Liver (tissue), 9 donors: Measurements from ENCODE around the gene AGBL4. TPM values are rescaled to one million over a fixed set of nuclear protein-coding genes. Genes with fewer than 3 reads are reported as not detected.

ENCODE experiments used
- DNase-seq: peaks from one replicate; pipeline ENCODE4 v3.0.0-alpha.2; 2017; ENCODE audit warnings: low spot score
- H3K27ac ChIP-seq, 2 donors: one replicate each; pipeline ENCODE4 v1.7.0; 2013; ENCODE audit warnings: inconsistent platforms in 2 of 2, low read length in 2 of 2, control low read depth in 1 of 2, low read depth in 1 of 2, mild to moderate bottlenecking in 1 of 2
- H3K27me3 ChIP-seq, 4 donors: one replicate each; pipeline versions ENCODE4 v1.6.1 to v1.7.0; 2013; ENCODE audit warnings: low read length in 3 of 4, inconsistent platforms in 1 of 4, mild to moderate bottlenecking in 1 of 4, moderate library complexity in 1 of 4; ENCODE audit not compliant: control insufficient read depth in 4 of 4, insufficient read depth in 4 of 4
- H3K36me3 ChIP-seq, 4 donors: one replicate each; pipeline versions ENCODE4 v1.6.1 to v1.7.0; 2013; ENCODE audit warnings: low read length in 3 of 4, mild to moderate bottlenecking in 3 of 4, low read depth in 1 of 4, moderate library complexity in 1 of 4; ENCODE audit not compliant: control insufficient read depth in 4 of 4, insufficient read depth in 3 of 4
- H3K4me1 ChIP-seq, 4 donors: one replicate each; pipeline versions ENCODE4 v1.6.1 to v1.7.0; 2013; ENCODE audit warnings: low read length in 3 of 4, mild to moderate bottlenecking in 3 of 4, moderate library complexity in 1 of 4; ENCODE audit not compliant: control insufficient read depth in 4 of 4, insufficient read depth in 4 of 4
- H3K4me3 ChIP-seq, 3 donors: one replicate each; pipeline versions ENCODE4 v1.6.1 to v1.7.0; 2013; ENCODE audit warnings: low read length in 3 of 3, control low read depth in 1 of 3, low read depth in 1 of 3, mild to moderate bottlenecking in 1 of 3
- H3K9ac ChIP-seq, 2 donors: one replicate each; pipeline ENCODE4 v1.7.0; 2013; ENCODE audit warnings: low read length in 2 of 2, mild to moderate bottlenecking in 2 of 2, moderate library complexity in 2 of 2, control low read depth in 1 of 2, low read depth in 1 of 2
- H3K9me3 ChIP-seq, 4 donors: one replicate each; pipeline versions ENCODE4 v1.6.1 to v1.7.0; 2013; ENCODE audit warnings: low read length in 3 of 4; ENCODE audit not compliant: control insufficient read depth in 4 of 4
- EGR1 ChIP-seq, 2 donors: IDR thresholded peaks; 2 replicates each; pipeline ENCODE4 v1.6.1; 2016 to 2018; ENCODE audit warnings: antibody characterized with exemption in 2 of 2, low read depth in 2 of 2
- FOXA1 ChIP-seq: IDR thresholded peaks from 2 replicates; pipeline ENCODE4 v1.6.1; 2016; ENCODE audit warnings: antibody characterized with exemption
- FOXA2 ChIP-seq: IDR thresholded peaks from 2 replicates; pipeline ENCODE4 v1.6.1; 2016; ENCODE audit warnings: antibody characterized with exemption
- GABPA ChIP-seq, 2 donors: IDR thresholded peaks in 1 of 2; conservative IDR thresholded peaks in 1 of 2; 2 replicates each; pipeline ENCODE4 v1.6.1; 2016; ENCODE audit warnings: antibody characterized with exemption in 2 of 2, mild to moderate bottlenecking in 1 of 2, moderate library complexity in 1 of 2
- HNF4A ChIP-seq, 2 donors: conservative IDR thresholded peaks; 2 replicates each; pipeline ENCODE4 v1.6.1; 2016; ENCODE audit warnings: antibody characterized with exemption in 2 of 2, mild to moderate bottlenecking in 2 of 2
- HNF4G ChIP-seq: IDR thresholded peaks from 2 replicates; pipeline ENCODE4 v1.6.1; 2016; ENCODE audit warnings: antibody characterized with exemption
- JUND ChIP-seq, 2 donors: IDR thresholded peaks; 2 replicates each; pipeline ENCODE4 v1.6.1; 2016; ENCODE audit warnings: antibody characterized with exemption in 2 of 2
- NR2F2 ChIP-seq: IDR thresholded peaks from 2 replicates; pipeline ENCODE4 v1.6.1; 2016; ENCODE audit warnings: antibody characterized with exemption
- RAD21 ChIP-seq, 2 donors: IDR thresholded peaks; 2 replicates each; pipeline ENCODE4 v1.6.1; 2016; ENCODE audit warnings: antibody characterized with exemption in 2 of 2, mild to moderate bottlenecking in 2 of 2
- RXRA ChIP-seq, 2 donors: IDR thresholded peaks; 2 replicates each; pipeline ENCODE4 v1.6.1; 2017 to 2018; ENCODE audit warnings: antibody characterized with exemption in 2 of 2, mild to moderate bottlenecking in 1 of 2
- SP1 ChIP-seq: IDR thresholded peaks from 2 replicates; pipeline ENCODE4 v1.6.1; 2018; ENCODE audit warnings: antibody characterized with exemption, mild to moderate bottlenecking
- TAF1 ChIP-seq: conservative IDR thresholded peaks from 2 replicates; pipeline ENCODE4 v1.6.1; 2016; ENCODE audit warnings: antibody characterized with exemption, mild to moderate bottlenecking
- YY1 ChIP-seq: IDR thresholded peaks from 2 replicates; pipeline ENCODE4 v1.6.1; 2016; ENCODE audit warnings: antibody characterized with exemption, mild to moderate bottlenecking
- WGBS: extraction: QIAGEN DNeasy Blood & Tissue Kit; methylation state at CpG from one replicate; pipeline ENCODE4 v1.1.7; 2013; 5-methylcytosine and 5-hydroxymethylcytosine counted together
- polyA plus RNA-seq, 2 donors: library from polyadenylated mRNA; stranded (reverse) in 1 of 2; unstranded in 1 of 2; fragments of 200-250 nt in 1 of 2; fragments of >200 nt in 1 of 2; fragmentation: Nextera tagmentation in 1 of 2; extraction: Ambion mirVana in 1 of 2; gene quantifications; one replicate each; pipeline versions ENCODE4 v1.2.1 to v1.2.3, GENCODE V29; 2013 to 2015
- total RNA-seq, 2 donors: library from RNA; depleted of rRNA; stranded (reverse); fragments of >200 nt; gene quantifications; one replicate each; pipeline ENCODE4 v1.2.3, GENCODE V29; 2014
- TF ChIP-seq, protein P1 (sequence below): IDR thresholded peaks from 2 replicates; pipeline ENCODE4 v1.6.1; 2016; ENCODE audit warnings: antibody characterized with exemption
- TF ChIP-seq, protein P2 (sequence below): fragments of 150-350 bp; IDR thresholded peaks from 2 replicates; pipeline ENCODE4 v1.5.1; 2017; ENCODE audit warnings: improper control_type of control experiment, low read depth, low read length; ENCODE audit not compliant: missing input control
- TF ChIP-seq, protein P3 (sequence below): IDR thresholded peaks from 2 replicates; pipeline ENCODE4 v1.6.1; 2016; ENCODE audit warnings: antibody characterized with exemption, mild to moderate bottlenecking
- TF ChIP-seq, protein P4 (sequence below): IDR thresholded peaks from 2 replicates; pipeline ENCODE4 v1.6.1; 2016; ENCODE audit warnings: antibody characterized with exemption
- TF ChIP-seq, protein P5 (sequence below): IDR thresholded peaks from 2 replicates; pipeline ENCODE4 v1.6.1; 2016; ENCODE audit warnings: antibody characterized with exemption
- donor health status: healthy.
- donor health status: healthy.
- donor health status: healthy.
- donor health status: healthy.
- donor health status: healthy.

The AGBL4 gene
- total and polyA plus RNA-seq, 4 donors = 0.75 to 0.76 TPM; not detected in 2

DNA sequence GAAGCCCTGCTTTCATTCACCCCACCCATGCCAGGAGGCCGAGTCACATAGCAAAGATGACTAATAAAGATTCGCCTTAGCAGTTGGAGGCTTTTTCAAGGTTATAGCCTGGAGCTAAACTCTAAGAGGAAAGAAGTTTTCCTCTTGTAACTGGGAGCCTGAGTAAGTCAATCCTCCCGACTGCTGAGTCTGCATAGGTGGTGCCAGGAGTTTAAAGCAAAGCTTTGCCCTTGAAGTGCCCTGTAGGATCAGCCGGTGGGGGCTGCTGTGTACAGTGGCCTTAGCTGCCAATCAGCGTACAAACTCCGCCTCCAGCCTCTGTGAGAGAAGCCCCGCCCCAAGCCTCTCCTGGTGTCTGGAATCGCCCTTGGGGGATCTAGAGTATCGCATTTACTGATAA is 1404.2 kb downstream of the AGBL4 start:
- Histone ChIP-seq H3K4me3 (no peak overlapping the region), H3K27ac (no peak overlapping the region), H3K9me3 (no peaks in the 10 kb centered on the region), H3K27me3 (peaks cover 0 to 2% (median 0%) of the 10 kb centered on the region in 4 donors), H3K36me3 (no peaks in the 10 kb centered on the region), H3K4me1 (peaks cover 0 to 3% (median 0%) of the 10 kb centered on the region in 4 donors), H3K9ac (no peak overlapping the region)
- DNase-seq = no peak
- no peak for TF ChIP-seq NR2F2
- TF ChIP-seq TAF1 = no peak
- TF ChIP-seq, protein P1, sequence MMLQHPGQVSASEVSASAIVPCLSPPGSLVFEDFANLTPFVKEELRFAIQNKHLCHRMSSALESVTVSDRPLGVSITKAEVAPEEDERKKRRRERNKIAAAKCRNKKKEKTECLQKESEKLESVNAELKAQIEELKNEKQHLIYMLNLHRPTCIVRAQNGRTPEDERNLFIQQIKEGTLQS = no peak
- TF ChIP-seq, protein P2, sequence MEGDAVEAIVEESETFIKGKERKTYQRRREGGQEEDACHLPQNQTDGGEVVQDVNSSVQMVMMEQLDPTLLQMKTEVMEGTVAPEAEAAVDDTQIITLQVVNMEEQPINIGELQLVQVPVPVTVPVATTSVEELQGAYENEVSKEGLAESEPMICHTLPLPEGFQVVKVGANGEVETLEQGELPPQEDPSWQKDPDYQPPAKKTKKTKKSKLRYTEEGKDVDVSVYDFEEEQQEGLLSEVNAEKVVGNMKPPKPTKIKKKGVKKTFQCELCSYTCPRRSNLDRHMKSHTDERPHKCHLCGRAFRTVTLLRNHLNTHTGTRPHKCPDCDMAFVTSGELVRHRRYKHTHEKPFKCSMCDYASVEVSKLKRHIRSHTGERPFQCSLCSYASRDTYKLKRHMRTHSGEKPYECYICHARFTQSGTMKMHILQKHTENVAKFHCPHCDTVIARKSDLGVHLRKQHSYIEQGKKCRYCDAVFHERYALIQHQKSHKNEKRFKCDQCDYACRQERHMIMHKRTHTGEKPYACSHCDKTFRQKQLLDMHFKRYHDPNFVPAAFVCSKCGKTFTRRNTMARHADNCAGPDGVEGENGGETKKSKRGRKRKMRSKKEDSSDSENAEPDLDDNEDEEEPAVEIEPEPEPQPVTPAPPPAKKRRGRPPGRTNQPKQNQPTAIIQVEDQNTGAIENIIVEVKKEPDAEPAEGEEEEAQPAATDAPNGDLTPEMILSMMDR = no peak
- TF ChIP-seq JUND (IDR thresholded peaks at IDR 0.05) = no peak
- TF ChIP-seq YY1 = no peak
- TF ChIP-seq RXRA (IDR thresholded peaks at IDR 0.05) = no peak
- no peak for TF ChIP-seq HNF4G
- TF ChIP-seq, protein P3, sequence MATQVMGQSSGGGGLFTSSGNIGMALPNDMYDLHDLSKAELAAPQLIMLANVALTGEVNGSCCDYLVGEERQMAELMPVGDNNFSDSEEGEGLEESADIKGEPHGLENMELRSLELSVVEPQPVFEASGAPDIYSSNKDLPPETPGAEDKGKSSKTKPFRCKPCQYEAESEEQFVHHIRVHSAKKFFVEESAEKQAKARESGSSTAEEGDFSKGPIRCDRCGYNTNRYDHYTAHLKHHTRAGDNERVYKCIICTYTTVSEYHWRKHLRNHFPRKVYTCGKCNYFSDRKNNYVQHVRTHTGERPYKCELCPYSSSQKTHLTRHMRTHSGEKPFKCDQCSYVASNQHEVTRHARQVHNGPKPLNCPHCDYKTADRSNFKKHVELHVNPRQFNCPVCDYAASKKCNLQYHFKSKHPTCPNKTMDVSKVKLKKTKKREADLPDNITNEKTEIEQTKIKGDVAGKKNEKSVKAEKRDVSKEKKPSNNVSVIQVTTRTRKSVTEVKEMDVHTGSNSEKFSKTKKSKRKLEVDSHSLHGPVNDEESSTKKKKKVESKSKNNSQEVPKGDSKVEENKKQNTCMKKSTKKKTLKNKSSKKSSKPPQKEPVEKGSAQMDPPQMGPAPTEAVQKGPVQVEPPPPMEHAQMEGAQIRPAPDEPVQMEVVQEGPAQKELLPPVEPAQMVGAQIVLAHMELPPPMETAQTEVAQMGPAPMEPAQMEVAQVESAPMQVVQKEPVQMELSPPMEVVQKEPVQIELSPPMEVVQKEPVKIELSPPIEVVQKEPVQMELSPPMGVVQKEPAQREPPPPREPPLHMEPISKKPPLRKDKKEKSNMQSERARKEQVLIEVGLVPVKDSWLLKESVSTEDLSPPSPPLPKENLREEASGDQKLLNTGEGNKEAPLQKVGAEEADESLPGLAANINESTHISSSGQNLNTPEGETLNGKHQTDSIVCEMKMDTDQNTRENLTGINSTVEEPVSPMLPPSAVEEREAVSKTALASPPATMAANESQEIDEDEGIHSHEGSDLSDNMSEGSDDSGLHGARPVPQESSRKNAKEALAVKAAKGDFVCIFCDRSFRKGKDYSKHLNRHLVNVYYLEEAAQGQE = no peak
- TF ChIP-seq, protein P4, sequence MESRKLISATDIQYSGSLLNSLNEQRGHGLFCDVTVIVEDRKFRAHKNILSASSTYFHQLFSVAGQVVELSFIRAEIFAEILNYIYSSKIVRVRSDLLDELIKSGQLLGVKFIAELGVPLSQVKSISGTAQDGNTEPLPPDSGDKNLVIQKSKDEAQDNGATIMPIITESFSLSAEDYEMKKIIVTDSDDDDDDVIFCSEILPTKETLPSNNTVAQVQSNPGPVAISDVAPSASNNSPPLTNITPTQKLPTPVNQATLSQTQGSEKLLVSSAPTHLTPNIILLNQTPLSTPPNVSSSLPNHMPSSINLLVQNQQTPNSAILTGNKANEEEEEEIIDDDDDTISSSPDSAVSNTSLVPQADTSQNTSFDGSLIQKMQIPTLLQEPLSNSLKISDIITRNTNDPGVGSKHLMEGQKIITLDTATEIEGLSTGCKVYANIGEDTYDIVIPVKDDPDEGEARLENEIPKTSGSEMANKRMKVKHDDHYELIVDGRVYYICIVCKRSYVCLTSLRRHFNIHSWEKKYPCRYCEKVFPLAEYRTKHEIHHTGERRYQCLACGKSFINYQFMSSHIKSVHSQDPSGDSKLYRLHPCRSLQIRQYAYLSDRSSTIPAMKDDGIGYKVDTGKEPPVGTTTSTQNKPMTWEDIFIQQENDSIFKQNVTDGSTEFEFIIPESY = no peak
- TF ChIP-seq HNF4A (conservative IDR thresholded peaks at IDR 0.05) = no peak
- TF ChIP-seq FOXA2 = no peak
- TF ChIP-seq, protein P5, sequence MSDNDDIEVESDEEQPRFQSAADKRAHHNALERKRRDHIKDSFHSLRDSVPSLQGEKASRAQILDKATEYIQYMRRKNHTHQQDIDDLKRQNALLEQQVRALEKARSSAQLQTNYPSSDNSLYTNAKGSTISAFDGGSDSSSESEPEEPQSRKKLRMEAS = no peak
- TF ChIP-seq SP1 = no peak
- no peak for TF ChIP-seq EGR1 (IDR thresholded peaks at IDR 0.05; ENCODE audit: low read depth in 2 of 2)
- no peak for TF ChIP-seq RAD21 (IDR thresholded peaks at IDR 0.05)
- TF ChIP-seq GABPA (IDR thresholded peaks at IDR 0.05 in 1 of 2, conservative IDR thresholded peaks at IDR 0.05 in 1 of 2) = no peak
- no peak for TF ChIP-seq FOXA1
- 61% methylated on average over 9 of the region's 9 CpGs for WGBS
